Measurements from ENCODE around the gene PIK3R2. TPM values are rescaled to one million over a fixed set of nuclear protein-coding genes. Genes with fewer than 3 reads are reported as not detected.
A peak's percentile ranks its signal among the peaks of the same experiment; 100 is the strongest.

Gene PIK3R2
- total and polyA plus RNA-seq, 2 of the 13 experiments (the other 11 are each of a cell fraction or from before 2014, with no cell fraction given), result 18.6 to 25.3 TPM

GRCh38 chr19:18192673-18193387, 39.9 kb downstream of the PIK3R2 start, which contains the start of gene MPV17L2 (continued):
- TF ChIP-seq, protein P1, sequence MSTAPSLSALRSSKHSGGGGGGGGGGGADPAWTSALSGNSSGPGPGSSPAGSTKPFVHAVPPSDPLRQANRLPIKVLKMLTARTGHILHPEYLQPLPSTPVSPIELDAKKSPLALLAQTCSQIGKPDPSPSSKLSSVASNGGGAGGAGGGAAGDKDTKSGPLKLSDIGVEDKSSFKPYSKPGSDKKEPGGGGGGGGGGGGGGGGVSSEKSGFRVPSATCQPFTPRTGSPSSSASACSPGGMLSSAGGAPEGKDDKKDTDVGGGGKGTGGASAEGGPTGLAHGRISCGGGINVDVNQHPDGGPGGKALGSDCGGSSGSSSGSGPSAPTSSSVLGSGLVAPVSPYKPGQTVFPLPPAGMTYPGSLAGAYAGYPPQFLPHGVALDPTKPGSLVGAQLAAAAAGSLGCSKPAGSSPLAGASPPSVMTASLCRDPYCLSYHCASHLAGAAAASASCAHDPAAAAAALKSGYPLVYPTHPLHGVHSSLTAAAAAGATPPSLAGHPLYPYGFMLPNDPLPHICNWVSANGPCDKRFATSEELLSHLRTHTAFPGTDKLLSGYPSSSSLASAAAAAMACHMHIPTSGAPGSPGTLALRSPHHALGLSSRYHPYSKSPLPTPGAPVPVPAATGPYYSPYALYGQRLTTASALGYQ (CRISPR knock-in tag; IDR thresholded peaks at IDR 0.05), result 0 out of 2 replicates have a peak, but pooled peaks have one; percentile 34
- TF ChIP-seq PRMT3 (CRISPR knock-in tag; IDR thresholded peaks at IDR 0.05; ENCODE audit: borderline replicate concordance, low read depth) (no peak), HOMEZ (CRISPR knock-in tag; IDR thresholded peaks at IDR 0.05; ENCODE audit: low read depth) (no peak; the same call in 1 of the 2 replicates), HCFC1 (IDR thresholded peaks at IDR 0.05; ENCODE audit: low read depth, low read length) (no peak; the same call in 1 of the 2 replicates), CREM (IDR thresholded peaks at IDR 0.05) (peak; percentile 93), CREM (CRISPR knock-in tag; IDR thresholded peaks at IDR 0.05) (no peak), ZNF350 (CRISPR knock-in tag; IDR thresholded peaks at IDR 0.05; ENCODE audit: borderline replicate concordance, low read depth) (no peak), ZNF710 (CRISPR knock-in tag; IDR thresholded peaks at IDR 0.05; ENCODE audit: borderline replicate concordance) (no peak), FOXM1 (CRISPR knock-in tag; IDR thresholded peaks at IDR 0.05) (no peak), NAIF1 (CRISPR knock-in tag; IDR thresholded peaks at IDR 0.05; ENCODE audit: borderline replicate concordance) (no peak), ZNF276 (CRISPR knock-in tag; IDR thresholded peaks at IDR 0.05; ENCODE audit: low read depth) (no peak), FOXP1 (IDR thresholded peaks at IDR 0.05) (no peak), FOXP1 (CRISPR knock-in tag; IDR thresholded peaks at IDR 0.05) (no peak), KLF12 (CRISPR knock-in tag; IDR thresholded peaks at IDR 0.05; ENCODE audit: borderline replicate concordance) (no peak; the same call in none of the 2 replicates), GTF3A (CRISPR knock-in tag; conservative IDR thresholded peaks at IDR 0.05) (no peak), ZNF512 (CRISPR knock-in tag; IDR thresholded peaks at IDR 0.05) (no peak)
- TF ChIP-seq, protein P2, sequence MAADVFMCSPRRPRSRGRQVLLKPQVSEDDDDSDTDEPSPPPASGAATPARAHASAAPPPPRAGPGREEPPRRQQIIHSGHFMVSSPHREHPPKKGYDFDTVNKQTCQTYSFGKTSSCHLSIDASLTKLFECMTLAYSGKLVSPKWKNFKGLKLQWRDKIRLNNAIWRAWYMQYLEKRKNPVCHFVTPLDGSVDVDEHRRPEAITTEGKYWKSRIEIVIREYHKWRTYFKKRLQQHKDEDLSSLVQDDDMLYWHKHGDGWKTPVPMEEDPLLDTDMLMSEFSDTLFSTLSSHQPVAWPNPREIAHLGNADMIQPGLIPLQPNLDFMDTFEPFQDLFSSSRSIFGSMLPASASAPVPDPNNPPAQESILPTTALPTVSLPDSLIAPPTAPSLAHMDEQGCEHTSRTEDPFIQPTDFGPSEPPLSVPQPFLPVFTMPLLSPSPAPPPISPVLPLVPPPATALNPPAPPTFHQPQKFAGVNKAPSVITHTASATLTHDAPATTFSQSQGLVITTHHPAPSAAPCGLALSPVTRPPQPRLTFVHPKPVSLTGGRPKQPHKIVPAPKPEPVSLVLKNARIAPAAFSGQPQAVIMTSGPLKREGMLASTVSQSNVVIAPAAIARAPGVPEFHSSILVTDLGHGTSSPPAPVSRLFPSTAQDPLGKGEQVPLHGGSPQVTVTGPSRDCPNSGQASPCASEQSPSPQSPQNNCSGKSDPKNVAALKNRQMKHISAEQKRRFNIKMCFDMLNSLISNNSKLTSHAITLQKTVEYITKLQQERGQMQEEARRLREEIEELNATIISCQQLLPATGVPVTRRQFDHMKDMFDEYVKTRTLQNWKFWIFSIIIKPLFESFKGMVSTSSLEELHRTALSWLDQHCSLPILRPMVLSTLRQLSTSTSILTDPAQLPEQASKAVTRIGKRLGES (CRISPR knock-in tag; IDR thresholded peaks at IDR 0.05; ENCODE audit: borderline replicate concordance), result no peak
